Measurements from ENCODE around the gene SMCO4. TPM values are rescaled to one million over a fixed set of nuclear protein-coding genes. Genes with fewer than 3 reads are reported as not detected.

The SMCO4 gene
- total RNA-seq, 1 experiment from 2014 or later, result 23.0 TPM

DNA sequence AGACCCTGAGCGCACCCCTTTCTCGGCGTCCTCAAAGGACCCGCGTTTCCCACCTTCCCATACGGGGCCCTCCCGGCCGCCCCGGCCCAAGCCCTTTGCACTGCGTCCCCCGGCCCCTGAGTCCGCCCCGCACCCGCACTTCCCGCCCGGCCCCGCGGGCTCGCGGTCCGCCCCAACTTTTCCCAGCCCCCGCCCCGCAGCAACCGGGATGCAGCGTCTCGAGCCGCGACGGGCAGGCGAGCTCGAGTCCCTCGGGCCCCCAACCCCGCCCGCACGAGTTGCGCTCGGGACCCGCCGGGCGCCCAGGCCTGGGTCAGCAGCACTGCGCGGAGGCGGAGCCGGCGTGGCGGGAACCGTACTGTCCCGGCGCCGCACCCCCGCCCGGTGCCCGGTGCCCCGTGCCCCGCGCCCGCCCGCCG lies 371 bp downstream of the SMCO4 start:
- H3K4me1 ChIP-seq (replicated peaks; ENCODE audit: insufficient read depth), result peaks cover 15% of the 10 kb centered on the region
- peaks cover 17% of the 10 kb centered on the region for H3F3A ChIP-seq (ENCODE audit: insufficient read depth, low read depth)
- no peak for DNase-seq
- no peaks in the 10 kb centered on the region for H3K36me3 ChIP-seq (ENCODE audit: low read depth)
- H3K4me3 ChIP-seq, result peak overlapping the region; percentile 81
- no peaks in the 10 kb centered on the region for H3K9me3 ChIP-seq (ENCODE audit: insufficient read depth, low read depth)
- ChIA-PET CTCF (no interaction called here), POLR2A (ENCODE audit: unreplicated experiment) (no interaction called here)
- peak overlapping the region; percentile 79 for H3K4me2 ChIP-seq
- no peaks in the 10 kb centered on the region for H3K9me2 ChIP-seq (ENCODE audit: insufficient read depth)
- H4K20me1 ChIP-seq (ENCODE audit: insufficient read depth), result no peaks in the 10 kb centered on the region
- H3K27me3 ChIP-seq (ENCODE audit: insufficient read depth, low read depth), result no peaks in the 10 kb centered on the region
- TF ChIP-seq, protein P1, sequence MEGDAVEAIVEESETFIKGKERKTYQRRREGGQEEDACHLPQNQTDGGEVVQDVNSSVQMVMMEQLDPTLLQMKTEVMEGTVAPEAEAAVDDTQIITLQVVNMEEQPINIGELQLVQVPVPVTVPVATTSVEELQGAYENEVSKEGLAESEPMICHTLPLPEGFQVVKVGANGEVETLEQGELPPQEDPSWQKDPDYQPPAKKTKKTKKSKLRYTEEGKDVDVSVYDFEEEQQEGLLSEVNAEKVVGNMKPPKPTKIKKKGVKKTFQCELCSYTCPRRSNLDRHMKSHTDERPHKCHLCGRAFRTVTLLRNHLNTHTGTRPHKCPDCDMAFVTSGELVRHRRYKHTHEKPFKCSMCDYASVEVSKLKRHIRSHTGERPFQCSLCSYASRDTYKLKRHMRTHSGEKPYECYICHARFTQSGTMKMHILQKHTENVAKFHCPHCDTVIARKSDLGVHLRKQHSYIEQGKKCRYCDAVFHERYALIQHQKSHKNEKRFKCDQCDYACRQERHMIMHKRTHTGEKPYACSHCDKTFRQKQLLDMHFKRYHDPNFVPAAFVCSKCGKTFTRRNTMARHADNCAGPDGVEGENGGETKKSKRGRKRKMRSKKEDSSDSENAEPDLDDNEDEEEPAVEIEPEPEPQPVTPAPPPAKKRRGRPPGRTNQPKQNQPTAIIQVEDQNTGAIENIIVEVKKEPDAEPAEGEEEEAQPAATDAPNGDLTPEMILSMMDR (conservative IDR thresholded peaks at IDR 0.05), result no peak
- no peak for TF ChIP-seq EZH2 (IDR thresholded peaks at IDR 0.05; ENCODE audit: low read depth)
- H2AFZ ChIP-seq, result peak overlapping the region; percentile 89
- H3K79me2 ChIP-seq (ENCODE audit: low read depth), result no peaks in the 10 kb centered on the region
- intact Hi-C loops (cut with micrococcal nuclease; ENCODE audit: unreplicated experiment), result loop anchor here (1.0 to 10.0 kb wide), 4 partner anchors 110 to 598 kb away; partner anchors contain the start of gene DEUP1
- no peak overlapping the region for H3K27ac ChIP-seq
- BruUV-seq (replicated peaks), result no TSS peak

DNA sequence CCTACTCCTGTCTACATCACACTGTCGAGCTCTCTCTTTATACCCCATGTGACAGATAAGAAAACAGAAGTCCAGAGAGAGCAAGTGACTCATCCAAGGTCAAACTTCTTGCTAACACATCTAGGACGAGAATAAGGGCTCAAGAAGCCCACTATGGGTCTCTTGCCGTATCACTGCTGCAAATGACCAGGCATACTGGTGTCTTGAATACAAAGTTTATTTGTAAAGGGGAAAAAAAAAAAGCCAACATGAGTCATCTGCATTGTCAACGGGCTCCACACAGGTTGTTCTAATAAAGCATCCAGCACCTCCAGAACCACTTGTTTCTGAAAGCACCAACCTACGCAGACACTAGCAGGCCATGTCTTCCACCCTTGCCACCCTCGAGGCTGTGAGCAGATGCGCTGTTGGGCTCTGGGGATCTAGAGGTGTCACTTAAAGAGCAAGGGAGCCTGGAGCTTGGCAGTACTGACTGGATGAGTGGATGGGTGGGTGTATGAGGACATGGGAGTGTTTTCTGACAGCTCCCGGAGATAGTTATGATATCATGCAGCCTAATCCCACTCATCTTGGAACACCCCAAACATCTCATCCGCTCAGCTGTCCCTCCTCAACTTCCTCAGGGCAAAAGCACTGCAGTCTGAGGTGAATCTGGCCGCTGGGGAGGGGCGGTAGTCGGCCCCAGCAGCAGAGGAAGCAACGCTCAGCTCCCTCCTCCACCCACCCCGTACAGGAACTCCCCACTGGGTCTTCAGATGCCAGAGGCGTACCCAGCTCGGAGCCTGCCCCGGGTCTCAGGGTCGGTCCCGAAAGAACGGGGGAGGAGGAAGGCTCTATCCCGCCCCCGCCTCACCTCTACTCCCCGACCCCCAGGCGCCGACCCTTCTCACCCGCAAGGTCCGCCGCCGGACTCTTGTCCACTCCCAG lies 1.0 kb downstream of the SMCO4 start:
- H4K20me1 ChIP-seq (ENCODE audit: insufficient read depth), result no peaks in the 10 kb centered on the region
- DNase-seq, result peak; percentile 37 to 75
- no peaks in the 10 kb centered on the region for H3K9me3 ChIP-seq (ENCODE audit: insufficient read depth, low read depth)
- peak overlapping the region; percentile 81 for H3K4me3 ChIP-seq
- no peaks in the 10 kb centered on the region for H3K79me2 ChIP-seq (ENCODE audit: low read depth)
- no peaks in the 10 kb centered on the region for H3K27me3 ChIP-seq (ENCODE audit: insufficient read depth, low read depth)
- H3K4me2 ChIP-seq, result peak overlapping the region; percentile 79
- peaks cover 15% of the 10 kb centered on the region for H3K4me1 ChIP-seq (replicated peaks; ENCODE audit: insufficient read depth)
- no peak overlapping the region for H3K27ac ChIP-seq
- peaks cover 17% of the 10 kb centered on the region for H3F3A ChIP-seq (ENCODE audit: insufficient read depth, low read depth)
- TF ChIP-seq EZH2 (IDR thresholded peaks at IDR 0.05; ENCODE audit: low read depth), result no peak
- TF ChIP-seq, protein P1 (conservative IDR thresholded peaks at IDR 0.05), result peak; percentile 23; the same call in 1 of the 2 replicates
- CTCF ChIA-PET, result no interaction called here
- H3K9me2 ChIP-seq (ENCODE audit: insufficient read depth), result no peaks in the 10 kb centered on the region
- intact Hi-C loops (cut with micrococcal nuclease; ENCODE audit: unreplicated experiment), result loop anchor here (1.0 to 10.0 kb wide), 4 partner anchors 111 to 597 kb away; partner anchors contain the start of gene DEUP1
- peak overlapping the region; percentile 89 for H2AFZ ChIP-seq
- BruUV-seq (replicated peaks), result no TSS peak
- H3K36me3 ChIP-seq (ENCODE audit: low read depth), result no peaks in the 10 kb centered on the region
- POLR2A ChIA-PET (ENCODE audit: unreplicated experiment), result no interaction called here

DNA sequence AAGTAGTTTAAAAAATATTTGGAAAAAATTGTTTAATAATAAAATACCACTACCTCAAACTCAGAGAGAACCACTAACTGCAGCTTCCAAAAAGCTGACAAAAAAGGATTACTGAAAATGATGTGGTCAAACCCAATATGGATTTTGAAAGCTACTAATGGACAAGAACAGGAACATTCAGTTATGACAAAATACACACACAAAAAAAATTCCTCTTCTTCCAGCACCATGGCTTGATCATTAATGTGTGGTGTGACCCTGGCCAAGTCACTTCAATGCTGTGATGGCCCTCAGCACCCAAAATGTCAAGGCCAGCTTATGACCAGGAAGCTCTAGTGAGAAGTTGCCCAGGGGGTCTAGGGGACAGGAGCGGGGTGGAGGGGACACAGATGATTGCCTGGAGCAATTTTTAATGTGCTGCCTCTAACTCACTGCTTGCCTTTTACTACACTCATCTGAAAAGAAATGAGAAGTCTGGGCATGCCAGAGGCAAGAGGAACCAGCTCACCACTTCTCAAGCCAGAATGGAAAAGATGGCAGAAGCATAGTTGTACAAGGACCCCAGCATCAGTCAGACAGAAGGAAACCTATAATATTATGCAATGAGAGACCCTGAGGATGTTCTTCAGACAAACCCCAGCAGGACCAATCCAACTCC lies 2.2 kb downstream of the SMCO4 start:
- TSS peak; percentile 48 for BruUV-seq (replicated peaks)
- H3K4me2 ChIP-seq, result 0 out of 2 replicates have a peak overlapping the region, but pooled peaks have one; percentile 79
- no peaks in the 10 kb centered on the region for H4K20me1 ChIP-seq (ENCODE audit: insufficient read depth)
- H3K36me3 ChIP-seq (ENCODE audit: low read depth), result no peaks in the 10 kb centered on the region
- POLR2A ChIA-PET (ENCODE audit: unreplicated experiment), result no interaction called here
- no peaks in the 10 kb centered on the region for H3K27me3 ChIP-seq (ENCODE audit: insufficient read depth, low read depth)
- CTCF ChIA-PET, result no interaction called here
- peaks cover 15% of the 10 kb centered on the region for H3K4me1 ChIP-seq (replicated peaks; ENCODE audit: insufficient read depth)
- no peak overlapping the region for H3K4me3 ChIP-seq
- no peaks in the 10 kb centered on the region for H3K9me2 ChIP-seq (ENCODE audit: insufficient read depth)
- TF ChIP-seq EZH2 (IDR thresholded peaks at IDR 0.05; ENCODE audit: low read depth), result no peak
- TF ChIP-seq, protein P1 (conservative IDR thresholded peaks at IDR 0.05), result no peak
- H3F3A ChIP-seq (ENCODE audit: insufficient read depth, low read depth), result peaks cover 17% of the 10 kb centered on the region
- no peak for DNase-seq
- H3K9me3 ChIP-seq (ENCODE audit: insufficient read depth, low read depth), result no peaks in the 10 kb centered on the region
- no peak overlapping the region for H3K27ac ChIP-seq
- no peak overlapping the region for H2AFZ ChIP-seq
- H3K79me2 ChIP-seq (ENCODE audit: low read depth), result no peaks in the 10 kb centered on the region
- intact Hi-C loops (cut with micrococcal nuclease; ENCODE audit: unreplicated experiment), result loop anchor here (10.0 kb wide), 2 partner anchors 206 to 596 kb away; partner anchors contain the start of gene DEUP1
